Measurements from ENCODE around the gene TUBGCP2. TPM values are rescaled to one million over a fixed set of nuclear protein-coding genes. Genes with fewer than 3 reads are reported as not detected.

TUBGCP2 gene
- polyA plus RNA-seq, 5 donors, result 45.4 to 60.0 (median 54.9) TPM

DNA sequence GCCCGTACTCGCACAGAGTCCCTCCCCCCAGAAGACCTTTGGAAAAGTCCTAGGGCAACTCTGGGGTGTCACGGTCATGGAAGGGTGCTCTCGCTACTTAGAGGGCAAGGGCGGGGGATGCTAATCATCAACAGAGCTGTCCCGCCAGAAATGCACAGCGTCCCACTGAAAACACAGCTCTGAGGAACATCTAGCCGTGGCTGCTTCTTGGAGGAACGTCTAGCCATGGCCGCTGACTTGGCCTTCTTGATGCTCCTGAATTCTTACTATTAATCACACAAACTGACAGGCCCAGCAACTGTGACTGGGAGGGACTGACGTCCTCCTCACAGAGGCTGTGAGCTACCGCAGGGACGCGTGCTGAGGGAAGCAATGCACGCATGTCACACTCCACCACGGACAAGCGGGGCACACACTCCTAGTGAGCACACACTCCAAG lies 1.7 kb downstream of the TUBGCP2 start:
- no peak for DNase-seq

DNA sequence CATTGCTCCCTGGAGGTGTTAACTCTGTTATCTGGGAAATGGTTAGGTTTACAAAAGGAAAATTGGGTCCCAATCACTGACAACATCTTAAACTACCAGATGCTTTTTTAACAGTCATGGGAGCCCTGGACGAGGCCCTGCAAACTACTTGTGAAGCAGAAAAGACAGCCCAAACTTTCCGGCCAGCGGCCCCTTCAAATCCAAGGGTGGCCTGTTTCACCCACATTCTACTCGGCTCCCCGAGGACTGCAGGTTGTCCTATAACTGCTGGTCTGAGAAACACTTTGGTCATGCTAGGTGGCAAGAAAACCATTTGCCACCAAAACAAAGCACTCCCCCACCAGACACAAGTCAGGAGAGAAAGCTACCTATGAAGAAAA lies 2.6 kb downstream of the TUBGCP2 start:
- DNase-seq, result no peak

DNA sequence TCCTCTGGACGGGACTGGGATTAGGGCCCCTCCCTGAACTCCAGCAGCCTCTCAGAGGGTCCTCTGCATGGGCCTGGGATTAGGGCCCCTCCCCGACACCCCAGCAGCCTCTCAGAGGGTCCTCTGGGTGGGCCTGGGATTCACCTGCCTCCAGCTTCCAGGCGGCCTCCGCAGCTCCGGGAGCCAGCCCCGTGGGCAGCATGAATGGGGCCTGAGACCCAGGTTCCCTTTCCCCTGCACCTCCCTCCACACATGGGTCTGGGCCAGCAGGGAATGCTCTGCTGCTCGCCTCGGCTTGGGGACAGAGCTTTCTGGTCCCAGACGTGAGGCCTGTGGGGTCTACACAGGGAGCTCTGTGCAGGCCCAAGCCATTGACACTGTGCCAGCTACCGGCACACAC lies 5.5 kb downstream of the TUBGCP2 start:
- no peak for DNase-seq

DNA sequence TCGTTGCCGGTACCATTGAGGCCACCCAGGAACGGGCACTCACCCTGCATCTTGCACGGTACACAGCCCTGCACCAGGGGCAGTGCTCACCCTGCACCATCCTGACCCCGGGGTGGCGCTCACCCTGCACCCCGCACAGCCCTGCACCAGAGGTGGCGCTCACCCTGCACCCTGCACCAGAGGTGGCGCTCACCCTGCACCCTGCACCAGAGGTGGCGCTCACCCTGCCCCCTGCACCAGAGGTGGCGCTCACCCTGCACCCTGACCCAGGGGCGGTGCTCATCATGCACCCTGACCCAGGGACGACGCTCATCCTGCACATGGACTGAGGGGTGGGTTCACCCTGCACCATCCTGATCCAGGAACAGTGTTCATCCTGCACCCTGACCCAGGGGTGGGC lies 6.4 kb downstream of the TUBGCP2 start:
- DNase-seq, result no peak

GRCh38 chr10:133299738-133300137 lies 8.9 kb downstream of the TUBGCP2 start:
- DNase-seq, result no peak

- DNase-seq, result no peak
Observed at GRCh38 chr10:133299224-133299623, 9.4 kb downstream of the TUBGCP2 start.

DNA sequence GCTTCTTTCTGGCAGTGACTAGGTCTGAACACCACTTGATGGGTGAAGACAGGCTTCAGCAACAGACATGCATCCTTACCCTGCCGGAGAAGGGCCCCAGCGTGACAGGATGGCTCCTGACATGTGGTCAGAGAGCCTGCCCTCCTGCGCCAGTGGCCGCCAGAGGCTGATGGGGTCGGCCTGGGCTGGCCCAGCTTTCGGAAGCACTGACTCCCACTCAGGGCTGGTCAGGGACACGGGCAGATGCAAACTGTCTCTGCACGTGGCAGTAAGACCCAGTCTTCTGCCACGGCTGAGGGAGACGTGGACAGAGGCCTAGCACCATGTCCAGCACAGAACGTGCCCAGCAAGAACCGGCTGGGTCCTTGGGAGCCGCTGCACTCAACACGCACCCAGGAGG lies 10.2 kb downstream of the TUBGCP2 start:
- DNase-seq, result no peak

- DNase-seq, result no peak
Observed at GRCh38 chr10:133297504-133297903, 11.2 kb downstream of the TUBGCP2 start.

- no peak for DNase-seq
Observed at GRCh38 chr10:133295426-133296320, 13.0 kb downstream of the TUBGCP2 start.

DNA sequence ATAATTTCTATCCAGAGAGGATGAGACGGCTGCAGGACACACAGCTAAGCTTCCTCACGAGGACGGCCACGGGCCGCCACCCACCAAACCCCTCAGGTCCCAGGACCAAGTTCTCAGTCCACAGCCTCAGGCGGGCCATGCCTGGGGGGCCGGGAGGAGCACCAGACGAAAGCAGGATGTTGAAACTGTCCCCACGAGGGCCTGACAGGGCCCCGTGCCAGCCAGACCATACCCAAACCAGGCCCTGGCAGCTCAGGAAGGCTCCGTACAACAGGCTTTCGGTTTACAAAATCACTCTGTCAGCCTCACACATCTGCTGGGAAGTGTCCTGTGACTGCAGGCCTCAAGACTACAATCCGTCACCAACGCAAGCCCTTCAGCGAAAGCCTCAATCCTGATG lies 14.5 kb downstream of the TUBGCP2 start:
- no peak for DNase-seq

GRCh38 chr10:133293810-133294119 lies 14.9 kb downstream of the TUBGCP2 start:
- no peak for DNase-seq

DNA sequence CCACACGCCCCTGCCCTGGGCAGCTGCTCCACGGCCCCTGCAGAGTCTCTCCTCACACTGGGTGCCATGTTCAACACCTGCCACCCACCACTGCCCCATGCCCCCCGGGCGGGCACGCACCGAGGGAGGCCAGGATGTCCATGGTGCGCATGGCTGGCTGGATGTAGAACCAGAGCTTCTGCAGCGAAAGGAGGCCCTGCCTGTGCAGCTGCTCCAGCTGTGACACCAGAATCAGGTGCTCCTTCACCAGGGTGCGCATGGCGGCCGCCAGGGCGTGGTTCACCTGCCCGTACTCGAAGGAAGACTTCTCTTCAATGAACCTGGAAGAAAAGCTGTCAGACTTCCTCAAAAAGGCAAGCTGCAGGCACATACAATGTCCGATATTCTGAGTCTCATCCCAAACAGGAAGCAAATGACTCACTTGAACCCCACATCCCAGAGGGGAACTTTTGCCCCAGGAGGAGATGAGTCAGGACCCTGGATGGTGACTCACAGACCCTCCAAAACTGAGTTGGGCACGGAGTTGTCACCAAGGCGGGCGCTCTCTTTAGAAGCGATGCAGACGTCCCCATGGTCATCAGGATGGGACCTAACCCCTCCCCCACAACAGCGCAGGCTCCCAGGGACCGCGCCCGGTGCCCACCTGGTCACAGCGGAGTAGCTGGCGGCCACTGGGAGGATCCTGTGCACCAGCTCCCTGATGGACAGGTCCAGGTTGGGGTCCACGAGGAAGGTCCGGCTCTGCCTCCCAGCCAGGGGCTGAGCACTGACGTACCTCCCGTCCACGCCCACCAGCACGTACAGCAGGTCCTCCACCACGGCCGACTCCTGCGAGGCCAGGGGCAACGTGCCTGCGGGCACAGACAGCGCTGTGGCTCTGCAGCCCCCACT lies 15.5 kb downstream of the TUBGCP2 start:
- DNase-seq, result no peak

DNA sequence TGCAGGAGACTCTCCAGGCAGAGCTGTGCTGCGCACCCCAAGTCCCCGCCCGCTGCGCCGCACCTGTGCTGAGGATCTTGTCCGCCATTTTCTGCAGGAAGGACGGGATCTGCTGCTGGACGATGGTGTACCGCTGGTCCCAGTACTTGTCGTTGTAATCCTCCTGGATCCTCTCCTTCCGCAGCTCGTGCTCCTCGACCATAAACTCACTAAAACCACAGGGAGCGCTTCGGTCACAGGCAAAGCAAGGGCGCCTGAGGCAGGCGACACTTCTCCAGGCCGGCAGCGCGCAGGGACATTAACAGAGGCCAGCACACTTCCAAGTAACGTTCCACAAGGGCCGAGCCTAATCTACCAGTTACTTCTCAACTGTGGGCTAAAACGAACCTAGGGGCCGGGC lies 18.9 kb downstream of the TUBGCP2 start:
- DNase-seq, result no peak

GRCh38 chr10:133287832-133288500 lies 20.7 kb downstream of the TUBGCP2 start:
- DNase-seq, result no peak

GRCh38 chr10:133286366-133286765 lies 22.3 kb downstream of the TUBGCP2 start:
- no peak for DNase-seq

GRCh38 chr10:133285217-133285616 lies 23.5 kb downstream of the TUBGCP2 start:
- no peak for DNase-seq

GRCh38 chr10:133283931-133284330 lies 24.7 kb downstream of the TUBGCP2 start:
- DNase-seq, result no peak

DNA sequence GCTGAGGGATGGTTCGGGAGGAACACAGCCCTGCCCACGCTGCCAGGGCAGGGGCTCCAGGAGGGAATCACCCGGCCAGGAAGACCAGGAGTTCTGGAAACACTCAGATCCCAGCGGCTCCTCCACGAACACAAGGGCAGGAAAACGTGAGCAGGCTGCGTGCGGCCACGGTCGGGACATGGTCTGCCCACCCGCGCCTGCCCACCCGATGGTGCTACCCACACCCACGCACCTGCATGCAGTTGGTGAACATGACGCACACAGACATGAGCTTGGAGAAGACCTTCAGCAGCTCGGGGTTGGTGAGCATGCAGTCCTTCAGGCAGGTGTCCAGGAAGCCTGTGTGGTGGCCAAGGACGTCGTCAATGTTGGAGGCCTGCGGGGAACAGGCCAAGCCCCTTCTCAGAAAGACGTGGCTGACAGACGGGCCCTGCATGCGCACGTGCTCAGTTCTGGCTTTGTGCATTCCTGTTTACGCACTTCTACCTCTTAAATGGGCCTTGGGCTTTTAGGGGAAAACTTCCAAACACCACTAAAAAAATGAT lies 25.8 kb downstream of the TUBGCP2 start:
- DNase-seq, result no peak

- DNase-seq, result no peak
Observed at GRCh38 chr10:133281628-133282372, 26.9 kb downstream of the TUBGCP2 start.

DNA sequence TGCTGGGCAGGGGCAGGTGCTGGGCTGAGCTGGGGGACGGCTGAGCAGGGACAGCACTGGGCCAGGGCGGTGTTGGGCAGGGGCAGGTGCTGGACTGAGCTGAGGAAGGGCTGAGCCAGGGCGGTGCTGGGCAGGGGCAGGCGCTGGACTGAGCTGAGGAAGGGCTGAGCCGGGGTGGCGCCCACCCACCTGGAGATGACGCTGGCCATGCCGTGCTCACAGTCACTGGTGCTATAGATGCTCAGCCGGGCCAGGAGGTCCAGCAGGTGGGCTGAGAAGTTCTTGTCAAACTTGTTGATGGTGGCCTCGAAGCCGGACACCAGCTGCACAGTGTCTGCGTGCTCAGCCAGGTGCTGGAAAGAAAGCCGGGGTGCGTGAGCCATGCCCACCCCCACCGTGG lies 27.6 kb downstream of the TUBGCP2 start:
- DNase-seq, result no peak

- no peak for DNase-seq
Observed at GRCh38 chr10:133280391-133281059, 28.1 kb downstream of the TUBGCP2 start.
